ENCODE measurements around the gene IRX3. TPM values are rescaled to one million over a fixed set of nuclear protein-coding genes. Genes with fewer than 3 reads are reported as not detected.
A peak's percentile ranks its signal among the peaks of the same experiment; 100 is the strongest.

IRX3 gene
- polyA plus RNA-seq, 4 donors, result 0.07 to 1.00 (median 0.25) TPM

DNA sequence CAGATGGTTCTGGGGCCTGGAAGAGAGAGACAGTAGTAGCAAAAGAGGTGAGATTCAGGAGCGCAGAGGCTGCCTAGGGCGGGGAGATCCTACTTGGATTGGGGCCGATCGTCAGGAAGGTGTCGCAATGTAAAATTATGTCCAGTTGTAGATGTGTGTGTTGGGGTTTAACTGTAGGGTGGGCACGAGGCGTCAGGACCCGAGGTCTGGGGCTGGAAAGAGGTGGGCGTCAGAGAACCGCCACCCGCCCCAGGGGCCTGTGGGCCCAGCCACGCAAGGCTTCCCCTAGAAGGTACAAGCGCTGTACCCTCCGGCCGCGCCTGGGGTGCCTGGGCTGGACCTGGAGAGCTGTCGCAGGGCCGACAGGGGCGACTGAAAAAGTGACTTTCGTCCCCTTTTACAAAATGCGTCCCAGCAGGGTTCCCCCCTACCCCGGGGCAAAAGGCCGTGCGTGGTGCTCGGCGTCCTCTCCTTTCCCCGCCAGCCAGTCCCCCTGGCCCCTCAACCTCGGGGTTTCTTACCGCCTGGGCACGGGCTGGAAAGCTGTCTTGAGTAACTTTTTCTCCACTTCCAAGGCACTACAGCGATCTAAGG is 2.8 kb downstream of the IRX3 start:
- no peak overlapping the region for H3K4me3 ChIP-seq (ENCODE audit: low read depth in 1 of 3, low read length in 3 of 3)
- H3K9me3 ChIP-seq (ENCODE audit: control insufficient read depth in 2 of 2, insufficient read depth in 1 of 2, low read depth in 1 of 2, low read length in 1 of 2), result no peaks in the 10 kb centered on the region
- H3K27ac ChIP-seq (ENCODE audit: low read depth in 1 of 3, low read length in 2 of 3), result no peak overlapping the region
- peaks cover 1 to 8% (median 6%) of the 10 kb centered on the region in 3 donors for H3K4me1 ChIP-seq (ENCODE audit: control insufficient read depth in 3 of 3, insufficient read depth in 2 of 3, low read depth in 1 of 3, low read length in 2 of 3)
- peaks cover 38 to 88% (median 47%) of the 10 kb centered on the region in 3 donors for H3K27me3 ChIP-seq (ENCODE audit: control insufficient read depth in 3 of 3, insufficient read depth in 3 of 3, low read length in 3 of 3)
- H3K36me3 ChIP-seq (ENCODE audit: control insufficient read depth in 3 of 3, insufficient read depth in 2 of 3, low read depth in 1 of 3, low read length in 3 of 3), result no peaks in the 10 kb centered on the region
- WGBS, 3 donors, result 4 to 14% (median 10%) methylated on average over 24 to 31 of the region's 31 CpGs
- peak in 1 of 2 donors; percentile 5 for DNase-seq
- FAIRE-seq, result no peak

DNA sequence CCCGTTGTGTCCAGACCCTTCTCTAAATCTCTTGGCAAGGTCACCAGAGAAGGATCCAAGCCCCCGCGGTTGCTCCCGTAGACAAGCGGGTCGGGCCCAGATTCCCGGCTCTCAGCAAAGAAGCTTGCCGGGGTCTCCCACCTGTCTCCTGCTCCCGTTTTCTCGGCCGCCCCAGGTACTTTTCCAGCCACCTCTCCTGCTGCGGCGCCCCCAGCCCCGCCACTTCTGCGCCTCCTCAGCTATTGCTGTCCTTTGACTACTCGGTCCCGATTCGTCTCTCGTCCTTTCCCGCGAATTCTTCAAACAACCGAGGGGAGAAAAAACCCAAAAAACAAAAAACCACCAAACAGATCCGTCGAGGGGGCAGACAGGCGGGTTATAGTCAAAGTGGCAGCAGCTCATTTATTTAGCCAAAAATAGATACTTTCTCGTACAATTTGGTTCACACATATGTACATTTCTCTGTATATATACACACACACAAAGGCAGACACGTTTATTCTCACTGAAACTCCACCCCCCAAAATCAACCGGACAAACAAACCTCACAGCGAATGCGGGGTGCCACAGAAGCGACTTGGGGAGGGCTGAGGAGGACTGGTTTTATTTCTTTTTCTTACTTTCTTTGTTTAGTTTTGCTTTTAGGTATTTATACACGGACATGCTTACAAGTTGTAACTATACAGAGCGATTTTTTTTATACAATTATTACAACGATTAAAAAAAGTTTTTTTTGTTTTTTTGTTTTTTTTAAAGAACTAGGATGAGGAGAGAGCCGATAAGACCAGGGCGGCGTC is 3.5 kb downstream of the IRX3 start:
- H3K27me3 ChIP-seq (ENCODE audit: control insufficient read depth in 3 of 3, insufficient read depth in 3 of 3, low read length in 3 of 3), result peaks cover 37 to 84% (median 43%) of the 10 kb centered on the region in 3 donors
- H3K9me3 ChIP-seq (ENCODE audit: control insufficient read depth in 2 of 2, insufficient read depth in 1 of 2, low read depth in 1 of 2, low read length in 1 of 2), result no peaks in the 10 kb centered on the region
- 6 to 12% (median 11%) methylated on average over 37 of the region's 37 CpGs for WGBS, 3 donors
- no peak overlapping the region for H3K27ac ChIP-seq (ENCODE audit: low read depth in 1 of 3, low read length in 2 of 3)
- no peak for FAIRE-seq
- peaks cover 1 to 8% (median 6%) of the 10 kb centered on the region in 3 donors for H3K4me1 ChIP-seq (ENCODE audit: control insufficient read depth in 3 of 3, insufficient read depth in 2 of 3, low read depth in 1 of 3, low read length in 2 of 3)
- no peaks in the 10 kb centered on the region for H3K36me3 ChIP-seq (ENCODE audit: control insufficient read depth in 3 of 3, insufficient read depth in 2 of 3, low read depth in 1 of 3, low read length in 3 of 3)
- no peak for DNase-seq
- no peak overlapping the region for H3K4me3 ChIP-seq (ENCODE audit: low read depth in 1 of 3, low read length in 3 of 3)

DNA sequence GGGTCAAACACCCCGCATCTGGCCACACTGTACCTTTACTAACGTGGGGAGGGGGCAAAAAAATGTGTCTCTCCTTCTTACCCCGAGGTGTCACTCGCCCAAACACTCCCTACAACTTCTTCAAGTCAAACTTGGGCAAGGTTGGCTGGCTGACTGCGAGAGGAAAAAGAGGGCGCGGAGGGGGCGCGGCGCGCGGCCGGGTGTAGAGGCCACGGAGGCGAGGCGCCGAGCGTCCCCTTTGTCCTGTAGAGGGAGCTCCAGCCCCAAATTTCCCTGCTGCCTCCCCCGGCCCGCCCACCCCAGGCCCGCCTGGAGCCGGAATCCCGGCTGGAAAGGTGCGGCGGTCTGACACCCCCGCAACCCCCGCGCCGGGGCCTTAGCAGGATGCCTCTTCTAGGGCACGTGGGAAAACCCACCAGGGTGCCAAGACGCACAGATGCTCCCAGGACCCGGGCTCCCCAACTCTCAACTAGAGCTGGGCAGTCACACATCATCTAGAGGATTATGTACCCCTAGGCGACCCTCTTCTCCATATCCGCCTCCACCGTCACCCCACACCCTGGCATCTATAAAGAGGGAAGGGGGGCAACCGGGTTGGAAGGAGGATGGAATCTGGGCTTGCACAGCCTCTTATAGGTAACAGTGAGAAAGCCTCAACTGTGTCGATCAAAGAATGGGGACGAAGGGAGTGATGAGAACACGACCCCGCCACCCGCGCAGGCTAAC is 4.2 kb downstream of the IRX3 start:
- Histone ChIP-seq H3K4me1 (ENCODE audit: control insufficient read depth in 3 of 3, insufficient read depth in 2 of 3, low read depth in 1 of 3, low read length in 2 of 3) (peaks cover 1 to 8% (median 6%) of the 10 kb centered on the region in 3 donors), H3K27ac (ENCODE audit: low read depth in 1 of 3, low read length in 2 of 3) (no peak overlapping the region), H3K27me3 (ENCODE audit: control insufficient read depth in 3 of 3, insufficient read depth in 3 of 3, low read length in 3 of 3) (peaks cover 30 to 77% (median 40%) of the 10 kb centered on the region in 3 donors), H3K4me3 (ENCODE audit: low read depth in 1 of 3, low read length in 3 of 3) (no peak overlapping the region), H3K36me3 (ENCODE audit: control insufficient read depth in 3 of 3, insufficient read depth in 2 of 3, low read depth in 1 of 3, low read length in 3 of 3) (no peaks in the 10 kb centered on the region), H3K9me3 (ENCODE audit: control insufficient read depth in 2 of 2, insufficient read depth in 1 of 2, low read depth in 1 of 2, low read length in 1 of 2) (no peaks in the 10 kb centered on the region)
- WGBS, 3 donors, result 3 to 6% (median 6%) methylated on average over 42 of the region's 42 CpGs
- FAIRE-seq, result no peak
- DNase-seq, result peak; percentile 13 to 60

DNA sequence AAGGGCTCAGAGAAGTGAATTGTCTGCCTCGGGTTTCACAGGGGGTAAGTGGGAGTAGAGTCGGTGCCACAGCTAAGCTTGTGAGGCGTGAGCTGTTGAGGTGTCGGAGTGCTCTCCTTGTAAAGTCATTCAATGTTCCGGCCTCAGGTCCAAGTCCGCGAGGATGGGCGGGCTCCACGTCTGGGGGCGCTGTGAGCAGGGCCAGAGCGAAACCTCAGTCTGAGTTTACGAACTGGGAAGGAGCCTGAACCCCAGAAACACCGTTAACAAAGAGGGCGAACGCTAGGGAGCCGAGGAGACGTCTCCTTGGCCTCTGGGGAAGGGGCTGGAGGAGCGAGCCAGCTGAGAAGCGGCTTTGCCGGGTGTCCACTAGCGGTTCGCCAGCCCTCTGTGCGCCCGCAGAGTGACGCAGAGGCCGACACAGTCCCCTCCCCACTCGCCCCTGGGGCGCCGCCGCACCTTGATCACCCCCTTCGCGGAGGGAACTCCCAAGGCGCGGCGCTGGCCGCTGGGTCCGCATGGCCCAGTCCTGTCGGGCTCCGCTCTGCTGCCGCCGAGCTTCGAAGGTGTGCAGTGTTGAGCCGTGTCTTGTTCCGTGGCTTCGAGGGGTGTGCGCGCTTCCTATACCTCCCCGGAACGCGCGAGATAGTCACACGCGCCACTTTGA is 4.9 kb downstream of the IRX3 start:
- Histone ChIP-seq H3K36me3 (ENCODE audit: control insufficient read depth in 3 of 3, insufficient read depth in 2 of 3, low read depth in 1 of 3, low read length in 3 of 3) (no peaks in the 10 kb centered on the region), H3K4me3 (ENCODE audit: low read depth in 1 of 3, low read length in 3 of 3) (no peak overlapping the region), H3K27me3 (ENCODE audit: control insufficient read depth in 3 of 3, insufficient read depth in 3 of 3, low read length in 3 of 3) (peaks cover 24 to 71% (median 37%) of the 10 kb centered on the region in 3 donors), H3K27ac (ENCODE audit: low read depth in 1 of 3, low read length in 2 of 3) (no peak overlapping the region), H3K9me3 (ENCODE audit: control insufficient read depth in 2 of 2, insufficient read depth in 1 of 2, low read depth in 1 of 2, low read length in 1 of 2) (no peaks in the 10 kb centered on the region), H3K4me1 (ENCODE audit: control insufficient read depth in 3 of 3, insufficient read depth in 2 of 3, low read depth in 1 of 3, low read length in 2 of 3) (peaks cover 0 to 3% (median 3%) of the 10 kb centered on the region in 3 donors)
- 7 to 12% (median 9%) methylated on average over 43 to 53 of the region's 53 CpGs for WGBS, 3 donors
- DNase-seq (peak in 1 of 2 donors; percentile 20), FAIRE-seq (no peak)

DNA sequence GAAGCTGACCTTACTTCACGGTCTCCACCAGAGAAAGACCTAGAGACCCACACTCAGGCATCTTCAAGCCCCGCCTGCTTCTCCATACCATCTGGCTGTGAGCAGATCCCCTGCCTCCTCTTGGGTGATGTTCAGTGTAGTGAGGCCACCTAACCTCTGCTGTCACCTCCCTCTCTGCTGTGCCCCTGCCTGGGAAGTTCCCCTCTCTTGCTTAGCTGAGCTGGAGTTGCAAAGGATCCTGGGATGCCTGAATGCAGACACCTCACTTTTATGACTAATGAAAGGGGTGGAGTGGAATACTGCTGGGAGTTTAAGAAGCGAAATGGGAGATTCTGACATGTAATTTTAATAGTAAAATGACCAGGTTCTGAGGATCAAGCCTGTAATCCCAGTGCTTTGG is 5.8 kb downstream of the IRX3 start:
- Histone ChIP-seq H3K27ac (ENCODE audit: low read depth in 1 of 3, low read length in 2 of 3) (no peak overlapping the region), H3K9me3 (ENCODE audit: control insufficient read depth in 2 of 2, insufficient read depth in 1 of 2, low read depth in 1 of 2, low read length in 1 of 2) (no peaks in the 10 kb centered on the region), H3K4me1 (ENCODE audit: control insufficient read depth in 3 of 3, insufficient read depth in 2 of 3, low read depth in 1 of 3, low read length in 2 of 3) (peaks cover 0 to 3% (median 0%) of the 10 kb centered on the region in 3 donors), H3K4me3 (ENCODE audit: low read depth in 1 of 3, low read length in 3 of 3) (no peak overlapping the region), H3K36me3 (ENCODE audit: control insufficient read depth in 3 of 3, insufficient read depth in 2 of 3, low read depth in 1 of 3, low read length in 3 of 3) (no peaks in the 10 kb centered on the region), H3K27me3 (ENCODE audit: control insufficient read depth in 3 of 3, insufficient read depth in 3 of 3, low read length in 3 of 3) (peaks cover 22 to 65% (median 33%) of the 10 kb centered on the region in 3 donors)
- DNase-seq, result no peak
- no peak for FAIRE-seq
- WGBS, 3 donors, result 59 to 79% (median 66%) methylated on average over 3 of the region's 3 CpGs

DNA sequence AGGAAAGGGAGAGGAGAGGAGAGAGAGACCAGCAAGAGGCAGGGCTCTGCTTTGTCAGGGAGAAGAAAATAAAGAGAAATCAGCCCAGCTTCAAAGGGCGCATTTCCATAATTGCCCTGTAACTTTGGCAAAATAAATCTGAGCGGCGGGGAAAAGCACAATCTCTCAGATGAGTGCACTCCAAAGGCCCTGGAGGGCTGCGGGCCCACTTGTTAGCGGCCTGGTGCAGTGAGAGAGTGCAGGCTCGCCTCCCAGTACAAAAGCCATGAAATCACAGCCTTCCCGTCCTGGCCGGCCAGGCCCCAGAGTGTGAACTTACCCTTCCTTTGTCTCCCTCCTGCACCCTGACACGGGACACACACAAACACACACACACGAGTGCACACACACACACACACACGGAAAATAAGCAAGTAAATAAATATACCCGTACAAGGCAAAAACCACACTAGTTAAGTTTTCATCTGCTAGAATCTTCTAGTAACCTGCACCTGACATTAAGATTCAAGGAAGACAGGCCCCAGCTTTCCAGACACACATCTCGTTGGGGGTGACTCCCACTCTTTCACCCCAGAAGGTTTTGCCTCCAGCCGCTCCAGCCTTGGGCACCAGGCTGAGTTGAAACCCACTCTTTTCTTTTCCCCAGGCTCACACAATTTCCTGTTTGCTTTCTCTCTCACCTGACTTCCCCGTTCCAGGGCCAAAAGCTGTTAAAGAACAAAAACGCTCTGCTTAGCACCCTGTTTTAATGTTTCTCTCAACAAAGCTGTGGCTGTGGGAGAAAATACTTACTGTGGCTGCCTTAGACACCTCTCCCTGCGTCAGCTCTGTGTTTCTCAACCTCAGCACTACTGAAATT is 8.5 kb downstream of the IRX3 start:
- Histone ChIP-seq H3K9me3 (ENCODE audit: control insufficient read depth in 2 of 2, insufficient read depth in 1 of 2, low read depth in 1 of 2, low read length in 1 of 2) (no peaks in the 10 kb centered on the region), H3K36me3 (ENCODE audit: control insufficient read depth in 3 of 3, insufficient read depth in 2 of 3, low read depth in 1 of 3, low read length in 3 of 3) (no peaks in the 10 kb centered on the region), H3K4me1 (ENCODE audit: control insufficient read depth in 3 of 3, insufficient read depth in 2 of 3, low read depth in 1 of 3, low read length in 2 of 3) (peaks cover 0 to 3% (median 0%) of the 10 kb centered on the region in 3 donors), H3K27ac (ENCODE audit: low read depth in 1 of 3, low read length in 2 of 3) (no peak overlapping the region), H3K27me3 (ENCODE audit: control insufficient read depth in 3 of 3, insufficient read depth in 3 of 3, low read length in 3 of 3) (peaks cover 3 to 43% (median 14%) of the 10 kb centered on the region in 3 donors), H3K4me3 (ENCODE audit: low read depth in 1 of 3, low read length in 3 of 3) (no peak overlapping the region)
- no peak for FAIRE-seq
- WGBS, 3 donors, result 67 to 71% (median 69%) methylated on average over 17 of the region's 17 CpGs
- no peak for DNase-seq

DNA sequence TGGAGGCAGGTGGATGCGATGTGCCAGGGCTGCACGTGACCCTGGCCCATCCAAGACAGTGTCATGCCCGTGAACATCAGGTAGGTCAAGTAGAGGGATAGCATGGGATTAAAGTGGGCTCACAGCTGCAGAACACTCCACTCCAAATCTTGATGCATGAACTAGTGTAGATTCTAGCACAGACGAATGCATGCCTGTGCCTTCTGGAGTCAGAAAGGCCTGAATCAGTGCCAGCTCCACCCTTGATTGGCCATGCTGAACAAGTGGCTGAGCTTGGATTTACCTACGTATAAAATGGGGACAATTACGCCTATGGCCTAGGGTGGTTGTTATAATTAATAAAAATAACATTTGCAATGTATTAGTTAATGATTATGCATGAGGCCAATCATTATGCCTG is 10.6 kb downstream of the IRX3 start:
- FAIRE-seq (no peak), DNase-seq (no peak)
- 78 to 87% (median 80%) methylated on average over 6 of the region's 6 CpGs for WGBS, 3 donors
- Histone ChIP-seq H3K4me1 (ENCODE audit: control insufficient read depth in 3 of 3, insufficient read depth in 2 of 3, low read depth in 1 of 3, low read length in 2 of 3) (no peaks in the 10 kb centered on the region), H3K36me3 (ENCODE audit: control insufficient read depth in 3 of 3, insufficient read depth in 2 of 3, low read depth in 1 of 3, low read length in 3 of 3) (no peaks in the 10 kb centered on the region), H3K27me3 (ENCODE audit: control insufficient read depth in 3 of 3, insufficient read depth in 3 of 3, low read length in 3 of 3) (peaks cover 0 to 22% (median 10%) of the 10 kb centered on the region in 3 donors), H3K4me3 (ENCODE audit: low read depth in 1 of 3, low read length in 3 of 3) (no peak overlapping the region), H3K27ac (ENCODE audit: low read depth in 1 of 3, low read length in 2 of 3) (no peak overlapping the region), H3K9me3 (ENCODE audit: control insufficient read depth in 2 of 2, insufficient read depth in 1 of 2, low read depth in 1 of 2, low read length in 1 of 2) (no peaks in the 10 kb centered on the region)

All from small intestine (tissue), 7 donors.